Neural progenitor cell (in vitro differentiated cells): ENCODE measurements around the gene RPS2. TPM values are rescaled to one million over a fixed set of nuclear protein-coding genes. Genes with fewer than 3 reads are reported as not detected.
A peak's percentile ranks its signal among the peaks of the same experiment; 100 is the strongest.

ENCODE experiments used
- DNase-seq: peaks from one replicate; pipeline ENCODE4 v3.0.0-alpha.2; 2016; ENCODE audit warnings: low spot score
- H2AFZ ChIP-seq: fragments of 200-600 bp; sonication (generic); replicated peaks from 2 replicates; pipeline ENCODE4 v1.6.1; 2016; ENCODE audit warnings: antibody characterized with exemption
- H3F3A ChIP-seq: fragments of 200-600 bp; sonication (generic); 2 replicates; pipeline ENCODE4 v1.6.1; 2016; ENCODE audit warnings: antibody characterized with exemption, low read depth
- H3K27ac ChIP-seq: fragments of 200-600 bp; sonication (generic); 2 replicates; pipeline ENCODE4 v1.5.1; 2016; ENCODE audit warnings: mild to moderate bottlenecking
- H3K27me3 ChIP-seq: fragments of 200-600 bp; sonication (generic); 2 replicates; pipeline ENCODE4 v1.6.1; 2016; ENCODE audit warnings: mild to moderate bottlenecking, moderate library complexity
- H3K36me3 ChIP-seq: fragments of 200-600 bp; sonication (generic); 2 replicates; pipeline ENCODE4 v1.5.1; 2016
- H3K4me1 ChIP-seq: fragments of 200-600 bp; sonication (generic); 2 replicates; pipeline ENCODE4 v1.6.1; 2016; ENCODE audit warnings: mixed run types
- H3K4me2 ChIP-seq: fragments of 200-600 bp; sonication (generic); 2 replicates; pipeline ENCODE4 v1.6.1; 2016
- H3K4me3 ChIP-seq: fragments of 200-600 bp; sonication (generic); 2 replicates; pipeline ENCODE4 v1.5.1; 2016
- H3K79me2 ChIP-seq: fragments of 200-600 bp; sonication (generic); 2 replicates; pipeline ENCODE4 v1.6.1; 2016; ENCODE audit warnings: low read depth
- H3K9ac ChIP-seq: fragments of 200-600 bp; sonication (generic); 2 replicates; pipeline ENCODE4 v1.6.1; 2016
- H3K9me3 ChIP-seq: fragments of 200-600 bp; sonication (generic); 2 replicates; pipeline ENCODE4 v1.5.1; 2016; ENCODE audit warnings: low read depth
- H4K20me1 ChIP-seq: fragments of 200-600 bp; sonication (generic); 2 replicates; pipeline ENCODE4 v1.6.1; 2016; ENCODE audit warnings: low read depth
- H3K27ac Mint-ChIP-seq: 3 replicates; pipeline ENCODE4 v1.8.0; 2021; ENCODE audit warnings: mixed read lengths
- H3K27me3 Mint-ChIP-seq: 2 replicates; pipeline ENCODE4 v1.8.0; 2022; ENCODE audit warnings: low read depth, mild to moderate bottlenecking, inconsistent platforms, moderate library complexity, mixed read lengths; ENCODE audit not compliant: insufficient read depth
- H3K36me3 Mint-ChIP-seq: 3 replicates; pipeline ENCODE4 v1.8.0; 2021; ENCODE audit warnings: mixed read lengths
- H3K4me1 Mint-ChIP-seq: 3 replicates; pipeline ENCODE4 v1.8.0; 2021; ENCODE audit warnings: mixed read lengths
- H3K4me3 Mint-ChIP-seq: 3 replicates; pipeline ENCODE4 v1.8.0; 2021; ENCODE audit warnings: mild to moderate bottlenecking, moderate library complexity, mixed read lengths
- H3K9me3 Mint-ChIP-seq: 3 replicates; pipeline ENCODE4 v1.8.0; 2020; ENCODE audit warnings: mixed read lengths
- EZH2 ChIP-seq: fragments of 200-600 bp; sonication (generic); IDR thresholded peaks from 2 replicates; pipeline ENCODE4 v1.6.1; 2017; ENCODE audit warnings: antibody characterized with exemption, mild to moderate bottlenecking, moderate library complexity
- EZH2phosphoT487 ChIP-seq: fragments of 200-600 bp; sonication (generic); IDR thresholded peaks from 2 replicates; pipeline ENCODE4 v1.6.1; 2017; ENCODE audit warnings: antibody characterized with exemption
- total RNA-seq: library from RNA; depleted of rRNA; stranded (reverse); fragments of >200 nt; gene quantifications from 2 replicates; pipeline ENCODE4 v1.2.3, GENCODE V29; 2015; ENCODE audit warnings: low replicate concordance
- TF ChIP-seq, protein P1 (sequence below): fragments of 200-600 bp; sonication (generic); IDR thresholded peaks from 2 replicates; pipeline ENCODE4 v1.5.1; 2017; ENCODE audit warnings: antibody characterized with exemption, mild to moderate bottlenecking

The RPS2 gene
- total RNA-seq, 1 donor from 2014 or later: 3,079 TPM

DNA sequence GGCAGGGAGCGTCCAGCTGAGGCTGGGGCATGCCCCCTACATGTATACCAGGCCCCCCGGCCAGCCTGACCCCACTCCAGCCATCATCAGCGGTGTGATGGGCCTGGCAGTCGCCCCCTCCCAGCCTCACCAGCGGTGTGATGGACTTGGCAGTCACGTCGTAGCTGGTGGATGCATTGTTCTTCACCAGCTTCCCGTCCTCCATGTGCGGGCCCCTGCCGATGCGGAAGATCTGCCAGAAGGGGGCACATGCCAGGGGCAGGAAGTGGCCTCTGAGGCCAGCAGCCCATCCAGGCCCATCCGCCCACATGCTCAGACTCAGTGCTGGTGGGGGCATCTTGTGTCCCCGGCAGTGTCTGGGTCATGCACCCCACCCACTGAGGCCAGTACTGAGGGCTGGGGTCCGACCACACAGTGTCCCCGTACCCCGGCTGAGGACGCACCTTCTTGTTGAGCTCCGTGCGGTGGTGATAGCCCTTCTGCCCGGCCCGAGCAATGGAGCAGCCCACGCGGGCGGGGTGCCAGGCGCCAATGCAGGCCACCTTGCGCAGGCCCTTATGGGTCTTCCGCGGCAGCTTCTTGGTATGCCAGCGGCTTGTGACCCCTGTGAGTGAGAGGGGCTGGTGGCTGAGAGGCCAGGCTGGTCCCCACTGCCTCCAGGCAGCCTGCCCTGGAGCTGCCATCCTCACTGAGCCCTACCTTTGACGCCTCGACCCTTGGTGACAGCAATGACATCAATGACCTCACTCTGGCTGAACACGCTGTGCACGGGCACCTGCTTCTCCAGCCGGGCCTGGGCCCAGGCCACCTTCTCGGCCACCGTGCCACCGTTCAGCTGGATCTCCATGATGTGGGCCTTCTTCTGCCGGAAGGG, 17.9 kb downstream of the RPS2 start:
- H3K4me3 ChIP-seq: no peak overlapping the region
- Mint-ChIP-seq H3K4me3 (no peak overlapping the region), H3K27ac (no peak overlapping the region), H3K27me3 (peaks cover 2% of the 10 kb centered on the region), H3K36me3 (no peaks in the 10 kb centered on the region), H3K9me3 (no peaks in the 10 kb centered on the region), H3K4me1 (peaks cover 9% of the 10 kb centered on the region)
- no peak overlapping the region for H2AFZ ChIP-seq
- H3K27ac ChIP-seq: no peak overlapping the region
- H3K79me2 ChIP-seq: peaks cover 10% of the 10 kb centered on the region
- TF ChIP-seq, protein P1, sequence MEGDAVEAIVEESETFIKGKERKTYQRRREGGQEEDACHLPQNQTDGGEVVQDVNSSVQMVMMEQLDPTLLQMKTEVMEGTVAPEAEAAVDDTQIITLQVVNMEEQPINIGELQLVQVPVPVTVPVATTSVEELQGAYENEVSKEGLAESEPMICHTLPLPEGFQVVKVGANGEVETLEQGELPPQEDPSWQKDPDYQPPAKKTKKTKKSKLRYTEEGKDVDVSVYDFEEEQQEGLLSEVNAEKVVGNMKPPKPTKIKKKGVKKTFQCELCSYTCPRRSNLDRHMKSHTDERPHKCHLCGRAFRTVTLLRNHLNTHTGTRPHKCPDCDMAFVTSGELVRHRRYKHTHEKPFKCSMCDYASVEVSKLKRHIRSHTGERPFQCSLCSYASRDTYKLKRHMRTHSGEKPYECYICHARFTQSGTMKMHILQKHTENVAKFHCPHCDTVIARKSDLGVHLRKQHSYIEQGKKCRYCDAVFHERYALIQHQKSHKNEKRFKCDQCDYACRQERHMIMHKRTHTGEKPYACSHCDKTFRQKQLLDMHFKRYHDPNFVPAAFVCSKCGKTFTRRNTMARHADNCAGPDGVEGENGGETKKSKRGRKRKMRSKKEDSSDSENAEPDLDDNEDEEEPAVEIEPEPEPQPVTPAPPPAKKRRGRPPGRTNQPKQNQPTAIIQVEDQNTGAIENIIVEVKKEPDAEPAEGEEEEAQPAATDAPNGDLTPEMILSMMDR: no peak
- TF ChIP-seq EZH2 (no peak), EZH2phosphoT487 (no peak)
- no peaks in the 10 kb centered on the region for H3K36me3 ChIP-seq
- no peak overlapping the region for H3K4me2 ChIP-seq
- H3K9me3 ChIP-seq: no peaks in the 10 kb centered on the region
- H3K4me1 ChIP-seq: peaks cover 7% of the 10 kb centered on the region
- no peak for DNase-seq
- H3K27me3 ChIP-seq: no peaks in the 10 kb centered on the region
- H3F3A ChIP-seq: peaks cover 9% of the 10 kb centered on the region
- no peaks in the 10 kb centered on the region for H4K20me1 ChIP-seq
- no peak overlapping the region for H3K9ac ChIP-seq

DNA sequence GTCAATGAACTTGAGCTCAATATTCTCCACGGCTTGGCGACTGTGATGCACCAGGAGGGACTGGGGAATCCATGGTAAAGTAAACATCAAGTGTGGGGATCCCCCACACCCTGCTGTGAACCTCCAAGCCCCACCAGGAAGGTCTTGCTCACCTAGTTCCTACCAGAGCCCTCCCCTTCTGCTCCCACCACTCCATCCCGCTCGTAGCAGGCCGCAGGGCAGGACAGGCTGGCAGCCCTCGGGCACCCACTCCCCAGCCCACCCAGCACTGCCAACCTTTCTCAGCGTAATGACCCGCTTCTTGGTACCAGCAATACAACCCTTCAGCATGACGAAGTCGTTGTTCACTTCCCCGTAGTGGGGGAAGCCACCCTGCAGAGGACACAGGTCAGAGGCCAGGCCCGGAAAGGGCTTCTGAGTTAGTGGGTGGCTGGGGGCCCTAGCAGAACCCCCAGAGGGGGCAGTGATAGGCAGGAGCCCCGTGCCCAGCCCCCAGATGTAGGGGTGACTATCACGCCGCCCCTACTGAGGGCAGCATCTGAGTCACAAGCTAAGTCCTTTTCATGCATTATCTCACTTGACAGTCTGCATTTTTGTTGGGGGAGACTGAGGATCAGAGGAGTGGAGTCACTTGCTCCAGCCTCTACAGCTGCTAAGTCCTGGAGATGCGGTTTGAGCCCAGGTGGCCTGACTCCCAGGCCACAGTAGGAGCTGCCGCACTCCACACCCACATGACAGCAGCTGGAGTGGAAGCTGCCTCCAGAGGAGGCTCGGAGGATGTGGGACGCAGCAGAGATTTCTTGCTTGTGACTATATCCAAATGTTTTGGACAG, 18.9 kb downstream of the RPS2 start:
- Histone ChIP-seq H3K27me3 (no peaks in the 10 kb centered on the region), H3K79me2 (peaks cover 10% of the 10 kb centered on the region), H3K9me3 (no peaks in the 10 kb centered on the region), H3K27ac (no peak overlapping the region), H3K9ac (no peak overlapping the region), H2AFZ (no peak overlapping the region), H3K4me1 (peaks cover 7% of the 10 kb centered on the region), H3K36me3 (no peaks in the 10 kb centered on the region), H3F3A (peaks cover 9% of the 10 kb centered on the region), H4K20me1 (no peaks in the 10 kb centered on the region), H3K4me2 (no peak overlapping the region), H3K4me3 (no peak overlapping the region)
- TF ChIP-seq EZH2: no peak
- TF ChIP-seq, protein P1: no peak
- no peak for TF ChIP-seq EZH2phosphoT487
- no peak overlapping the region for H3K27ac Mint-ChIP-seq
- H3K9me3 Mint-ChIP-seq: no peaks in the 10 kb centered on the region
- H3K4me3 Mint-ChIP-seq: no peak overlapping the region
- no peak for DNase-seq
- H3K4me1 Mint-ChIP-seq: peaks cover 15% of the 10 kb centered on the region
- H3K36me3 Mint-ChIP-seq: no peaks in the 10 kb centered on the region
- H3K27me3 Mint-ChIP-seq: peaks cover 2% of the 10 kb centered on the region

DNA sequence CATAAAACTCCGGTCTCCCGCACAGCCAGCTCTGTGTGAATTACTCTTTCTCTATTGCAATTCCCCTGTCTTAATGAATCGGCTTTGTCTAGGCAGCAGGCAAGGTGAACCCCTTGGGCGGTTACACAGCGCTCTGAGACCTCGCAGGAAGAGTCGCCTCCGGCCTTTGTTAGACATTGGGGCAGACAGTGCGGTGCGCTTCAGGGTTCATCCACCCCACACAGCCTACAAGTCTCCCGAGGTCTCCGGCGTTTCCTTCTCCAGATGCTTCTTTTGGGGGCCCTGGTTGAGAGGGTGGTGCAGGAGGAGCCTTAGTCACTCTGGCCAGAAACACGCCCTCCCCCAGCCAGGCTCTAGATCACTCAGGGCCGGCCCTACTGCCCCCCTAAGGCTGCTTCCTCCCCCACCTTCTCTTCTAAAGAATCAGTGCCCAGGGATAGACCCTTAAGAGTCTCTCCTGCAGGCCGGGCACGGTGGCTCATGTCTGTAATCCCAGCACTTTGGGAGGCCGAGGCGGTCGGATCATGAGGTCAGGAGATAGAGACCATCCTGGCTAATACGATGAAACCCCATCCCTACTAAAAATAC, 19.9 kb downstream of the RPS2 start:
- H3K4me1 Mint-ChIP-seq: peaks cover 15% of the 10 kb centered on the region
- peak overlapping the region; percentile 92 for H3K4me3 Mint-ChIP-seq
- Histone ChIP-seq H4K20me1 (no peaks in the 10 kb centered on the region), H3K9me3 (no peaks in the 10 kb centered on the region), H3K36me3 (no peaks in the 10 kb centered on the region), H3K79me2 (peaks cover 10% of the 10 kb centered on the region), H3F3A (peaks cover 9% of the 10 kb centered on the region), H2AFZ (no peak overlapping the region), H3K4me3 (no peak overlapping the region), H3K27ac (no peak overlapping the region), H3K4me1 (peaks cover 7% of the 10 kb centered on the region), H3K4me2 (no peak overlapping the region), H3K9ac (no peak overlapping the region), H3K27me3 (no peaks in the 10 kb centered on the region)
- peaks cover 2% of the 10 kb centered on the region for H3K27me3 Mint-ChIP-seq
- TF ChIP-seq EZH2 (no peak), EZH2phosphoT487 (no peak)
- TF ChIP-seq, protein P1: no peak
- H3K27ac Mint-ChIP-seq: no peak overlapping the region
- DNase-seq: no peak
- no peaks in the 10 kb centered on the region for H3K9me3 Mint-ChIP-seq
- H3K36me3 Mint-ChIP-seq: no peaks in the 10 kb centered on the region
